ENCODE results near the gene LRRK1. TPM values are rescaled to one million over a fixed set of nuclear protein-coding genes. Genes with fewer than 3 reads are reported as not detected.
A peak's percentile ranks its signal among the peaks of the same experiment; 100 is the strongest.

Gene LRRK1
- total and polyA plus RNA-seq, 2 of the 13 experiments (the other 11 are each of a cell fraction or from before 2014, with no cell fraction given): 0.13 to 1.2 TPM

DNA sequence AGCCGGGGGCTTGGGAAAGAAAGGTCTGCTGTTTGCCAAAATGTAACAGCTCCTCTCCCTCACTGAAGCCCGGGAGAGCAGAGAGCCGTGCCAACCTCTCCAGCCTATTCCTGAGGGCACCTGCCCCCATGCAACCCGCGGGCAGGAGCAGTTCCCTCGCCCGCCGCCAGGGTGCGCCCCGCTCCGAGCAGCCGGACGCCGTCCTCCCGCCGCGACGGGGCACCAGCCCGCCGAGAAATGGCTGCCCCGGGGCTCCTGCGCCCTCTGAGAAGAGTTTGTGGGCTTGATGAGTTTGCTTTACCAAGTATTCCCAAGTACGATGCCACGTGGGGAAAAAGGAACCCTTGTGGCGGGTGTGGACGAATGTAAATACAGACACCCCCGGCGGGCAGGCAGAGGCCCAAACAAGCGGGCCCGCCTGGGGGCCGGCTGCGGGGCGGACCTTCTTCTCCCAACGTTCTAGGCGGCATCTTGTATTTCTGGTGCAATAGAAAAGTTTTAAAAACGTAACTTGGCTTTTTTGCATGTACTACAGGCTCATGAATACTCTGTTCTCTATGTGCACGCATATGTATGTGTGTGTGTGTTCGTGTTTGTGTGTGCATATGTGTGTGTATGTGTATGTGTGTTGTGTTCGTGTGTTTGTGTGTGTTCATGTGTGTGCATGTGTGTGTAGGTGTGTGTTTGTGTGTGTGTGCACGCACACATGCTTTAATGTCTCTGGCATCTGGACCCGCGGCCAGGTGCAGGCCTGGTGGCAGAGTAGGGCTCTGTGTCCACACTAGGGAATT lies 169.8 kb downstream of the LRRK1 start (continued):
- TF ChIP-seq SKIL (CRISPR knock-in tag; IDR thresholded peaks at IDR 0.05; ENCODE audit: borderline replicate concordance) (no peak), ZNF331 (CRISPR knock-in tag; IDR thresholded peaks at IDR 0.05) (peak; percentile 51; the same call in 1 of the 2 replicates), GFI1 (CRISPR knock-in tag; IDR thresholded peaks at IDR 0.05; ENCODE audit: borderline replicate concordance) (peak; percentile 57; the same call in 1 of the 2 replicates), PLRG1 (conservative IDR thresholded peaks at IDR 0.05) (no peak), ZNF513 (CRISPR knock-in tag; conservative IDR thresholded peaks at IDR 0.05) (no peak), RELA (CRISPR knock-in tag; IDR thresholded peaks at IDR 0.05) (no peak), ZNF790 (CRISPR knock-in tag; IDR thresholded peaks at IDR 0.05; ENCODE audit: borderline replicate concordance) (no peak), IRF2 (CRISPR knock-in tag; IDR thresholded peaks at IDR 0.05) (no peak), MIER2 (CRISPR knock-in tag; IDR thresholded peaks at IDR 0.05) (0 out of 2 replicates have a peak, but pooled peaks have one; percentile 11), GABPA (IDR thresholded peaks at IDR 0.05; ENCODE audit: low read depth, low read length) (no peak), GABPA (CRISPR knock-in tag; IDR thresholded peaks at IDR 0.05; ENCODE audit: low read depth) (no peak), ZFY (CRISPR knock-in tag; IDR thresholded peaks at IDR 0.05) (peak; percentile 72)
- TF ChIP-seq, protein P1, sequence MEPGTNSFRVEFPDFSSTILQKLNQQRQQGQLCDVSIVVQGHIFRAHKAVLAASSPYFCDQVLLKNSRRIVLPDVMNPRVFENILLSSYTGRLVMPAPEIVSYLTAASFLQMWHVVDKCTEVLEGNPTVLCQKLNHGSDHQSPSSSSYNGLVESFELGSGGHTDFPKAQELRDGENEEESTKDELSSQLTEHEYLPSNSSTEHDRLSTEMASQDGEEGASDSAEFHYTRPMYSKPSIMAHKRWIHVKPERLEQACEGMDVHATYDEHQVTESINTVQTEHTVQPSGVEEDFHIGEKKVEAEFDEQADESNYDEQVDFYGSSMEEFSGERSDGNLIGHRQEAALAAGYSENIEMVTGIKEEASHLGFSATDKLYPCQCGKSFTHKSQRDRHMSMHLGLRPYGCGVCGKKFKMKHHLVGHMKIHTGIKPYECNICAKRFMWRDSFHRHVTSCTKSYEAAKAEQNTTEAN (CRISPR knock-in tag; conservative IDR thresholded peaks at IDR 0.05): no peak; the same call in 1 of the 2 replicates
- TF ChIP-seq, protein P2, sequence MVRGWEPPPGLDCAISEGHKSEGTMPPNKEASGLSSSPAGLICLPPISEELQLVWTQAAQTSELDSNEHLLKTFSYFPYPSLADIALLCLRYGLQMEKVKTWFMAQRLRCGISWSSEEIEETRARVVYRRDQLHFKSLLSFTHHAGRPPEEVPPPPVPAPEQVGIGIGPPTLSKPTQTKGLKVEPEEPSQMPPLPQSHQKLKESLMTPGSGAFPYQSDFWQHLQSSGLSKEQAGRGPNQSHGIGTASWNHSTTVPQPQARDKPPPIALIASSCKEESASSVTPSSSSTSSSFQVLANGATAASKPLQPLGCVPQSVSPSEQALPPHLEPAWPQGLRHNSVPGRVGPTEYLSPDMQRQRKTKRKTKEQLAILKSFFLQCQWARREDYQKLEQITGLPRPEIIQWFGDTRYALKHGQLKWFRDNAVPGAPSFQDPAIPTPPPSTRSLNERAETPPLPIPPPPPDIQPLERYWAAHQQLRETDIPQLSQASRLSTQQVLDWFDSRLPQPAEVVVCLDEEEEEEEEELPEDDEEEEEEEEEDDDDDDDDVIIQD (CRISPR knock-in tag; IDR thresholded peaks at IDR 0.05; ENCODE audit: low read depth): 0 out of 2 replicates have a peak, but pooled peaks have one; percentile 29
- TF ChIP-seq, protein P3, sequence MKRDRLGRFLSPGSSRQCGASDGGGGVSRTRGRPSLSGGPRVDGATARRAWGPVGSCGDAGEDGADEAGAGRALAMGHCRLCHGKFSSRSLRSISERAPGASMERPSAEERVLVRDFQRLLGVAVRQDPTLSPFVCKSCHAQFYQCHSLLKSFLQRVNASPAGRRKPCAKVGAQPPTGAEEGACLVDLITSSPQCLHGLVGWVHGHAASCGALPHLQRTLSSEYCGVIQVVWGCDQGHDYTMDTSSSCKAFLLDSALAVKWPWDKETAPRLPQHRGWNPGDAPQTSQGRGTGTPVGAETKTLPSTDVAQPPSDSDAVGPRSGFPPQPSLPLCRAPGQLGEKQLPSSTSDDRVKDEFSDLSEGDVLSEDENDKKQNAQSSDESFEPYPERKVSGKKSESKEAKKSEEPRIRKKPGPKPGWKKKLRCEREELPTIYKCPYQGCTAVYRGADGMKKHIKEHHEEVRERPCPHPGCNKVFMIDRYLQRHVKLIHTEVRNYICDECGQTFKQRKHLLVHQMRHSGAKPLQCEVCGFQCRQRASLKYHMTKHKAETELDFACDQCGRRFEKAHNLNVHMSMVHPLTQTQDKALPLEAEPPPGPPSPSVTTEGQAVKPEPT (CRISPR knock-in tag; IDR thresholded peaks at IDR 0.05; ENCODE audit: low read depth): no peak
- TF ChIP-seq, protein P4, sequence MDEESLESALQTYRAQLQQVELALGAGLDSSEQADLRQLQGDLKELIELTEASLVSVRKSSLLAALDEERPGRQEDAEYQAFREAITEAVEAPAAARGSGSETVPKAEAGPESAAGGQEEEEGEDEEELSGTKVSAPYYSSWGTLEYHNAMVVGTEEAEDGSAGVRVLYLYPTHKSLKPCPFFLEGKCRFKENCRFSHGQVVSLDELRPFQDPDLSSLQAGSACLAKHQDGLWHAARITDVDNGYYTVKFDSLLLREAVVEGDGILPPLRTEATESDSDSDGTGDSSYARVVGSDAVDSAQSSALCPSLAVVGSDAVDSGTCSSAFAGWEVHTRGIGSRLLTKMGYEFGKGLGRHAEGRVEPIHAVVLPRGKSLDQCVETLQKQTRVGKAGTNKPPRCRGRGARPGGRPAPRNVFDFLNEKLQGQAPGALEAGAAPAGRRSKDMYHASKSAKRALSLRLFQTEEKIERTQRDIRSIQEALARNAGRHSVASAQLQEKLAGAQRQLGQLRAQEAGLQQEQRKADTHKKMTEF (CRISPR knock-in tag; IDR thresholded peaks at IDR 0.05): peak; percentile 82
- TF ChIP-seq, protein P5, sequence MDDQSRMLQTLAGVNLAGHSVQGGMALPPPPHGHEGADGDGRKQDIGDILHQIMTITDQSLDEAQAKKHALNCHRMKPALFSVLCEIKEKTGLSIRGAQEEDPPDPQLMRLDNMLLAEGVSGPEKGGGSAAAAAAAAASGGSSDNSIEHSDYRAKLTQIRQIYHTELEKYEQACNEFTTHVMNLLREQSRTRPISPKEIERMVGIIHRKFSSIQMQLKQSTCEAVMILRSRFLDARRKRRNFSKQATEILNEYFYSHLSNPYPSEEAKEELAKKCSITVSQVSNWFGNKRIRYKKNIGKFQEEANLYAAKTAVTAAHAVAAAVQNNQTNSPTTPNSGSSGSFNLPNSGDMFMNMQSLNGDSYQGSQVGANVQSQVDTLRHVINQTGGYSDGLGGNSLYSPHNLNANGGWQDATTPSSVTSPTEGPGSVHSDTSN (CRISPR knock-in tag; IDR thresholded peaks at IDR 0.05; ENCODE audit: borderline replicate concordance): 0 out of 2 replicates have a peak, but pooled peaks have one; percentile 33
